Epithelial cell of esophagus (primary cell): ENCODE results near the gene CTU1.
A peak's percentile ranks its signal among the peaks of the same experiment; 100 is the strongest.

Experiments used
- DNase-seq: peaks from one replicate; pipeline ENCODE4 v3.0.0; 2010; ENCODE audit warnings: low read depth
- H3K4me3 ChIP-seq: 2 replicates; pipeline ENCODE4 v1.5.1; 2011; ENCODE audit warnings: mild to moderate bottlenecking, low read length, control low read depth
- TF ChIP-seq, protein P1 (sequence below): IDR thresholded peaks from 2 replicates; pipeline ENCODE4 v1.5.1; 2011; ENCODE audit warnings: low read depth, mild to moderate bottlenecking, low read length, control low read depth, inconsistent platforms; ENCODE audit not compliant: insufficient read depth; ENCODE audit errors: missing control alignments

The CTU1 gene

GRCh38 chr19:51098365-51099046, 9.7 kb downstream of the CTU1 start:
- TF ChIP-seq, protein P1, sequence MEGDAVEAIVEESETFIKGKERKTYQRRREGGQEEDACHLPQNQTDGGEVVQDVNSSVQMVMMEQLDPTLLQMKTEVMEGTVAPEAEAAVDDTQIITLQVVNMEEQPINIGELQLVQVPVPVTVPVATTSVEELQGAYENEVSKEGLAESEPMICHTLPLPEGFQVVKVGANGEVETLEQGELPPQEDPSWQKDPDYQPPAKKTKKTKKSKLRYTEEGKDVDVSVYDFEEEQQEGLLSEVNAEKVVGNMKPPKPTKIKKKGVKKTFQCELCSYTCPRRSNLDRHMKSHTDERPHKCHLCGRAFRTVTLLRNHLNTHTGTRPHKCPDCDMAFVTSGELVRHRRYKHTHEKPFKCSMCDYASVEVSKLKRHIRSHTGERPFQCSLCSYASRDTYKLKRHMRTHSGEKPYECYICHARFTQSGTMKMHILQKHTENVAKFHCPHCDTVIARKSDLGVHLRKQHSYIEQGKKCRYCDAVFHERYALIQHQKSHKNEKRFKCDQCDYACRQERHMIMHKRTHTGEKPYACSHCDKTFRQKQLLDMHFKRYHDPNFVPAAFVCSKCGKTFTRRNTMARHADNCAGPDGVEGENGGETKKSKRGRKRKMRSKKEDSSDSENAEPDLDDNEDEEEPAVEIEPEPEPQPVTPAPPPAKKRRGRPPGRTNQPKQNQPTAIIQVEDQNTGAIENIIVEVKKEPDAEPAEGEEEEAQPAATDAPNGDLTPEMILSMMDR, result no peak
- H3K4me3 ChIP-seq, result no peak overlapping the region
- DNase-seq, result no peak

DNA sequence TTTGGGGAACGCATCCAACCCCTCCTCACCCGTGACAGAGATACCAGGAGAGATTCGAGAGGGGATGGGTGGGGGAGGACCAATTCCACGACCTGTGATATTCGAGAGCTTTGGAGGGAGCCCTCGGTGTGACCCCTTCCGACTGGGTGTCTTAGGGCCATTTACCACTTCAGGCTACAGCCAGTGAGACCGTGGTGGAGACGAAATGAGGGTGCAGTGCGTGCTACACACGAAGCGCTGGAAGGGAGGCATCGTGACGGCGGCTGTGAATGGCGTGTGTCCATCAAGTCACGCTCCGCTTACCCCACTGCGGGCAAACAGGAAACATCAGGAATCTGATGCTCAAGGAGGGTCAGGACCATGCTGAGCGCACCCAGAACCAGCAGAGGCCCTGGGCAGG, 10.4 kb downstream of the CTU1 start:
- TF ChIP-seq, protein P1, result no peak
- H3K4me3 ChIP-seq, result no peak overlapping the region
- no peak for DNase-seq

- no peak overlapping the region for H3K4me3 ChIP-seq
- TF ChIP-seq, protein P1, result peak; percentile 73
Observed at GRCh38 chr19:51097166-51097738, 11.0 kb downstream of the CTU1 start.

GRCh38 chr19:51096473-51097165, 11.6 kb downstream of the CTU1 start:
- DNase-seq, result no peak
- TF ChIP-seq, protein P1, result peak; percentile 49
- H3K4me3 ChIP-seq, result no peak overlapping the region

More at GRCh38 chr19:51097166-51097738, 11.0 kb downstream of the CTU1 start:
- peak; percentile 90 for DNase-seq

DNA sequence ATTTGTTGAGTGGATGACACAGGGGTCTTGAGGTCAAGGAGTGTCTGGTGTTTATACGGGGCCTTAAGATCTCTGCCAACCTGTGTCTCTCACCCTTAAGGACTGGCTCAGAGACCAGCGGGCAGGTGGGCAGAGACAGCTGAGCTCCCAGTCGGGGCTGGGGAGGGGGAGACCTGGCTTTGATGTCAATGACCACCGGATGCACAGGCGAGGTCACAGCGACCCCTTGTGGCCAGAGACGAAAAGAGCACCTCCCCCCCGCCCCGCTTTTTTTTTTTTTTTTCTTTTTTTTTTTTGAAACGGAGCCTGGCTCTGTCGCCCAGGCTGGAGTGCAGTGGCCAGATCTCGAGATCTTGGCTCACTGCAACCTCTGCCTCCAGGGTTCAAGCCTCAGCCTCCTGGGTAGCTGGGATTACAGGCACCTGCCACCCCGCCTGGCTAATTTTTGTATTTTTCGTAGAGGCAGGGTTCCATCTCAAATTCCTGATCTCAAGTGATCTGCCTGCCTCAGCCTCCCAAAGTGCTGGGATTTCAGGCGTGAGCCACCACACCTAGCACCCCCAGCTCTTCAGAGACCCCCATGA, 13.4 kb downstream of the CTU1 start:
- TF ChIP-seq, protein P1, result peak; percentile 67
- H3K4me3 ChIP-seq, result no peak overlapping the region
- DNase-seq, result no peak

- TF ChIP-seq, protein P1, result no peak
- peak; percentile 36 for DNase-seq
- H3K4me3 ChIP-seq, result no peak overlapping the region
Observed at GRCh38 chr19:51093510-51094345, 14.5 kb downstream of the CTU1 start.
